HEK293 (cell line): ENCODE results near the gene PRAMEF14.
"Not testable (repeated sequence)": the region's sequence is repeated elsewhere in the genome, so short reads cannot be mapped to it uniquely, and the experiment has no call there.

Source experiments
- KLF1 ChIP-seq: fragments of 450-650 bp; formaldehyde crosslinking; IDR thresholded peaks from 2 replicates; pipeline ENCODE4 v1.5.1; 2016; ENCODE audit warnings: missing biosample characterization, missing genetic modification characterization
- MZF1 ChIP-seq: fragments of 450-650 bp; formaldehyde crosslinking; IDR thresholded peaks from 2 replicates; pipeline ENCODE4 v1.5.1; 2017; ENCODE audit warnings: missing biosample characterization, missing genetic modification characterization, borderline replicate concordance
- ZFP37 ChIP-seq: fragments of 450-650 bp; formaldehyde crosslinking; IDR thresholded peaks from 2 replicates; pipeline ENCODE4 v1.5.1; 2016; ENCODE audit warnings: missing biosample characterization, missing genetic modification characterization
- ZNF302 ChIP-seq: fragments of 450-650 bp; formaldehyde crosslinking; IDR thresholded peaks from 2 replicates; pipeline ENCODE4 v1.5.1; 2016; ENCODE audit warnings: missing biosample characterization, missing genetic modification characterization, low read depth
- TF ChIP-seq, protein P1 (sequence below): fragments of 450-650 bp; formaldehyde crosslinking; IDR thresholded peaks from 2 replicates; pipeline ENCODE4 v1.5.1; 2016; ENCODE audit warnings: missing biosample characterization, missing genetic modification characterization
- TF ChIP-seq, protein P2 (sequence below): fragments of 450-650 bp; formaldehyde crosslinking; IDR thresholded peaks from 2 replicates; pipeline ENCODE4 v1.5.1; 2016; ENCODE audit warnings: missing biosample characterization, missing genetic modification characterization
- TF ChIP-seq, protein P3 (sequence below): fragments of 450-650 bp; formaldehyde crosslinking; IDR thresholded peaks from 2 replicates; pipeline ENCODE4 v1.5.1; 2016; ENCODE audit warnings: missing biosample characterization, missing genetic modification characterization
- TF ChIP-seq, protein P4 (sequence below): fragments of 450-650 bp; formaldehyde crosslinking; IDR thresholded peaks from 2 replicates; pipeline ENCODE4 v1.5.1; 2016; ENCODE audit warnings: missing biosample characterization, missing genetic modification characterization, low read depth

DNA sequence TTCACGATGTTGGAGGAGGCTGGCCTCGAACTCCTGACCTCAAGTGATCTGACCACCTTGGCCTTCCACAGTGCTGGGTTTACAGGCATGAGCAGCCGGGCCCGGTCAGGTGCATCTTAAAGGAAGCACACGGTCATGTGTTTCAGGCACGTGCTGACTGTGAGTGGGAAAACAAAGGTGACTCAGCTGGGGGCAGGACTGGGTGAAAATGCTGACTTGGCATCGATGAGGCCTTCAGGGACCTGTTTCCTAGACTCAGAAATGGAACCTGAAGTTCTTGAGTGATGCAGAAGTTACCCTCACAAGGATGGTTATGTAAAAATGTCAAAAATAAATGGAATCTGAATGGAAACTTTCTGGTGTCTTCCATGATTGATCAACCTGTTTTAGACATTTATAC lies 46.1 kb upstream of the PRAMEF14 start:
- TF ChIP-seq, protein P1, sequence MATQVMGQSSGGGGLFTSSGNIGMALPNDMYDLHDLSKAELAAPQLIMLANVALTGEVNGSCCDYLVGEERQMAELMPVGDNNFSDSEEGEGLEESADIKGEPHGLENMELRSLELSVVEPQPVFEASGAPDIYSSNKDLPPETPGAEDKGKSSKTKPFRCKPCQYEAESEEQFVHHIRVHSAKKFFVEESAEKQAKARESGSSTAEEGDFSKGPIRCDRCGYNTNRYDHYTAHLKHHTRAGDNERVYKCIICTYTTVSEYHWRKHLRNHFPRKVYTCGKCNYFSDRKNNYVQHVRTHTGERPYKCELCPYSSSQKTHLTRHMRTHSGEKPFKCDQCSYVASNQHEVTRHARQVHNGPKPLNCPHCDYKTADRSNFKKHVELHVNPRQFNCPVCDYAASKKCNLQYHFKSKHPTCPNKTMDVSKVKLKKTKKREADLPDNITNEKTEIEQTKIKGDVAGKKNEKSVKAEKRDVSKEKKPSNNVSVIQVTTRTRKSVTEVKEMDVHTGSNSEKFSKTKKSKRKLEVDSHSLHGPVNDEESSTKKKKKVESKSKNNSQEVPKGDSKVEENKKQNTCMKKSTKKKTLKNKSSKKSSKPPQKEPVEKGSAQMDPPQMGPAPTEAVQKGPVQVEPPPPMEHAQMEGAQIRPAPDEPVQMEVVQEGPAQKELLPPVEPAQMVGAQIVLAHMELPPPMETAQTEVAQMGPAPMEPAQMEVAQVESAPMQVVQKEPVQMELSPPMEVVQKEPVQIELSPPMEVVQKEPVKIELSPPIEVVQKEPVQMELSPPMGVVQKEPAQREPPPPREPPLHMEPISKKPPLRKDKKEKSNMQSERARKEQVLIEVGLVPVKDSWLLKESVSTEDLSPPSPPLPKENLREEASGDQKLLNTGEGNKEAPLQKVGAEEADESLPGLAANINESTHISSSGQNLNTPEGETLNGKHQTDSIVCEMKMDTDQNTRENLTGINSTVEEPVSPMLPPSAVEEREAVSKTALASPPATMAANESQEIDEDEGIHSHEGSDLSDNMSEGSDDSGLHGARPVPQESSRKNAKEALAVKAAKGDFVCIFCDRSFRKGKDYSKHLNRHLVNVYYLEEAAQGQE (tag by site-specific recombination) = not testable (repeated sequence)
- TF ChIP-seq, protein P2, sequence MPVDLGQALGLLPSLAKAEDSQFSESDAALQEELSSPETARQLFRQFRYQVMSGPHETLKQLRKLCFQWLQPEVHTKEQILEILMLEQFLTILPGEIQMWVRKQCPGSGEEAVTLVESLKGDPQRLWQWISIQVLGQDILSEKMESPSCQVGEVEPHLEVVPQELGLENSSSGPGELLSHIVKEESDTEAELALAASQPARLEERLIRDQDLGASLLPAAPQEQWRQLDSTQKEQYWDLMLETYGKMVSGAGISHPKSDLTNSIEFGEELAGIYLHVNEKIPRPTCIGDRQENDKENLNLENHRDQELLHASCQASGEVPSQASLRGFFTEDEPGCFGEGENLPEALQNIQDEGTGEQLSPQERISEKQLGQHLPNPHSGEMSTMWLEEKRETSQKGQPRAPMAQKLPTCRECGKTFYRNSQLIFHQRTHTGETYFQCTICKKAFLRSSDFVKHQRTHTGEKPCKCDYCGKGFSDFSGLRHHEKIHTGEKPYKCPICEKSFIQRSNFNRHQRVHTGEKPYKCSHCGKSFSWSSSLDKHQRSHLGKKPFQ (tag by site-specific recombination) = not testable (repeated sequence)
- not testable (repeated sequence) for TF ChIP-seq ZFP37 (tag by site-specific recombination); KLF1 (tag by site-specific recombination); MZF1 (tag by site-specific recombination); ZNF302
- TF ChIP-seq, protein P3, sequence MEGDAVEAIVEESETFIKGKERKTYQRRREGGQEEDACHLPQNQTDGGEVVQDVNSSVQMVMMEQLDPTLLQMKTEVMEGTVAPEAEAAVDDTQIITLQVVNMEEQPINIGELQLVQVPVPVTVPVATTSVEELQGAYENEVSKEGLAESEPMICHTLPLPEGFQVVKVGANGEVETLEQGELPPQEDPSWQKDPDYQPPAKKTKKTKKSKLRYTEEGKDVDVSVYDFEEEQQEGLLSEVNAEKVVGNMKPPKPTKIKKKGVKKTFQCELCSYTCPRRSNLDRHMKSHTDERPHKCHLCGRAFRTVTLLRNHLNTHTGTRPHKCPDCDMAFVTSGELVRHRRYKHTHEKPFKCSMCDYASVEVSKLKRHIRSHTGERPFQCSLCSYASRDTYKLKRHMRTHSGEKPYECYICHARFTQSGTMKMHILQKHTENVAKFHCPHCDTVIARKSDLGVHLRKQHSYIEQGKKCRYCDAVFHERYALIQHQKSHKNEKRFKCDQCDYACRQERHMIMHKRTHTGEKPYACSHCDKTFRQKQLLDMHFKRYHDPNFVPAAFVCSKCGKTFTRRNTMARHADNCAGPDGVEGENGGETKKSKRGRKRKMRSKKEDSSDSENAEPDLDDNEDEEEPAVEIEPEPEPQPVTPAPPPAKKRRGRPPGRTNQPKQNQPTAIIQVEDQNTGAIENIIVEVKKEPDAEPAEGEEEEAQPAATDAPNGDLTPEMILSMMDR = not testable (repeated sequence)
- TF ChIP-seq, protein P4, sequence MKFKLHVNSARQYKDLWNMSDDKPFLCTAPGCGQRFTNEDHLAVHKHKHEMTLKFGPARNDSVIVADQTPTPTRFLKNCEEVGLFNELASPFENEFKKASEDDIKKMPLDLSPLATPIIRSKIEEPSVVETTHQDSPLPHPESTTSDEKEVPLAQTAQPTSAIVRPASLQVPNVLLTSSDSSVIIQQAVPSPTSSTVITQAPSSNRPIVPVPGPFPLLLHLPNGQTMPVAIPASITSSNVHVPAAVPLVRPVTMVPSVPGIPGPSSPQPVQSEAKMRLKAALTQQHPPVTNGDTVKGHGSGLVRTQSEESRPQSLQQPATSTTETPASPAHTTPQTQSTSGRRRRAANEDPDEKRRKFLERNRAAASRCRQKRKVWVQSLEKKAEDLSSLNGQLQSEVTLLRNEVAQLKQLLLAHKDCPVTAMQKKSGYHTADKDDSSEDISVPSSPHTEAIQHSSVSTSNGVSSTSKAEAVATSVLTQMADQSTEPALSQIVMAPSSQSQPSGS = not testable (repeated sequence)
